Raji (cell line): ENCODE results near the gene GPHN.

Experiments used
- POLR2A ChIP-seq: IDR thresholded peaks from 2 replicates; pipeline ENCODE4 v1.6.1; 2011; ENCODE audit warnings: low read depth, low read length, control low read depth; ENCODE audit not compliant: insufficient read depth

The GPHN gene

GRCh38 chr14:66813636-66814035 lies 305.7 kb downstream of the GPHN start:
- TF ChIP-seq POLR2A, result no peak

DNA sequence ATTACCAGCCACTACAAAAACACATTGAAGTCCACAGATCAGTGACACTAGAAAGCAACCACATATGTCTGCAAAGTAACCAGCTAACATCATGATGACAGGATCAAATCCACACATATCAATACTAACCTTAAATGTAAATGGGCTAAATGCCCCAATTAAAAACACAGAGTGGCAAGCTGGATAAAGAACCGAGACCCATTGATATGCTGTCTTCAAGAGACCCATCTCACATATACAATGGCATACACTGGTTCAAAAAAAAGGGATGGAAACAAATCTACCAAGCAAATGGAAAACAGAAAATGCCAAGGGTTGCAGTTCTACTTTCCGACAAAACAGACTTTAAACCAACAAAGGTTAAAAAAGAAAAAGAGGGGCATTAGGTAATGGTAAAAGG lies 307.7 kb downstream of the GPHN start:
- no peak for TF ChIP-seq POLR2A

- no peak for TF ChIP-seq POLR2A
Observed at GRCh38 chr14:66824251-66824650, 316.3 kb downstream of the GPHN start.

DNA sequence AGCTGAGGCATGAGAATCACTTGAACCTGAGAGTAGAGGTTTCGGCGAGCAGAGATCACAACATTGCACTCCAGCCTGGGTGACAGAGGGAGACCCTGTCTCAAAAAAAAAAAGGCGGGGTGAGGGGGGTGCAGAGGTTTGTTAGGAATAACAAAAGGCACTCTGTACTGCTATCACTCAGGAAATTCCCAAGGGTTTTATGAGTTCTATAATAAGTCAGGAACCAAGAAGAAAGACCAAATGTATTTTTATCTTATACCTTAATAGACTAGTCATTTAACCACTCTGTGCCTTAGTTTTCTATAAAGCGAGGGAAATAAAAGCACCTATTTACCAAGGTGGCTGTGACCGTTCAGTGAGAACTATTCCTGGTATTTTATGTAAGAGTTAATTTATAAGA lies 319.2 kb downstream of the GPHN start:
- no peak for TF ChIP-seq POLR2A

DNA sequence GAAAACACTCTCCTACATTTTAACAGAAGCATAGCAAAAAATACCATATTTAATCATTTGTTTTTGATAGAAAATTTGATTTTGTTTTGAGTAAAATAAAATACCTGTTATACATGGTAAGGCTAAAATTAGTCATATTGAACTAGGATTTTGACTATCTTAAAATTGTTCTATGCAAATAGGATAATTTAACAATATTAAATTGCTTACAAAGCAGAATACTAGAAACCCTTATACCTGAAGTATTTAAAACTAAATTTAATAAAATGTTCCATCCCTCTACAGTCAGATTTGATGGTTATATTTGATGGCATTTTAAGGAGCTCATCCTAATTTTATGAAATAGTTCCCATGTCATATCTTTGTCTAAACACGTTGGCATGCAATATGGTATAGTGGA lies 323.2 kb downstream of the GPHN start:
- no peak for TF ChIP-seq POLR2A

- TF ChIP-seq POLR2A, result no peak
Observed at GRCh38 chr14:66833816-66834215, 325.9 kb downstream of the GPHN start.

- no peak for TF ChIP-seq POLR2A
Observed at GRCh38 chr14:66842911-66843512, 335.1 kb downstream of the GPHN start.

DNA sequence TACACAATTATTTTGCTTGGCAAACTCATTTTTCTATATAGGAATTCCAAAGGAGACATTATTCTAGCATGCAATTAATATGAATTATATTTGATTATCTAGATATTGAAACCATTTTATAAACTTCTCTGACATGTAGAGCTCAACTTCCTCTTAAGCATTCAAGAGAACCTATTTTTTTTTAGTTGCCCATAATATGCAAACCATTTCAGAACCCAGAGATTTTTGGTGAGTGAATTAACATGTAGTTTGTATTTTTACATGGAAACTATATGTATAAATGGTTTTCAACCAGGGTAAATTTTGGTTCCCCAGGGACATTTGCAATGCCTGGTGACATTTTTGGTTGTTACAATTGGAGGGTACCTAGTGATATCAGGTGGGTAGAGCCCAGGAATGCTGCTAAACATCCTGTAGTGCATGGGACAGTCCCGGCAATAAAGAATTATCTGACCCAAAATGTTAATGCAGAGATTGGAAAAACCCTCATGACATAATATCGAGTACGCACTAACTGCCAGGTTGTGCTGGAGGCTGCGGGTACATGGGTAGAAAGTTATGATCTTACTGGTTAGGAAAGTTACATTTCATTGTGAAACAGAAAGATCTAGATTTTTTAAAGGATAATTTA lies 342.4 kb downstream of the GPHN start:
- TF ChIP-seq POLR2A, result no peak

DNA sequence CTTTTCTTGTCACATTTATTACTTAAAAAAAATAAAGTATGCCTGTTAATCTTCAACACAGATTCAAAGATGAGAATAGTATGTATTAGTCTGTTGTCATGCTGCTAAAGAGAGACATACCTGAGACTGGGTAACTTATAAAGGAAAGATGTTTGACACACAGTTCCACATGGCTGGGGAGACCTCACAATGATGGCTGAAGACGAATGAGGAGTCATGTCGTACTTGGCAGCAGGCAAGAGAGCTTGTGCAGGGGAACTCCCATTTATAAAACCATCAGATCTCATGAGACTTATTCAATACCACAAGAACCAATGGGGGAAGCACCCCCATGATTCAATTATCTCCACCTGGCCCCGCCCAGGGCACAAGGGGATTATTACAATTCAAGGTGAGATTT lies 345.4 kb downstream of the GPHN start:
- no peak for TF ChIP-seq POLR2A

DNA sequence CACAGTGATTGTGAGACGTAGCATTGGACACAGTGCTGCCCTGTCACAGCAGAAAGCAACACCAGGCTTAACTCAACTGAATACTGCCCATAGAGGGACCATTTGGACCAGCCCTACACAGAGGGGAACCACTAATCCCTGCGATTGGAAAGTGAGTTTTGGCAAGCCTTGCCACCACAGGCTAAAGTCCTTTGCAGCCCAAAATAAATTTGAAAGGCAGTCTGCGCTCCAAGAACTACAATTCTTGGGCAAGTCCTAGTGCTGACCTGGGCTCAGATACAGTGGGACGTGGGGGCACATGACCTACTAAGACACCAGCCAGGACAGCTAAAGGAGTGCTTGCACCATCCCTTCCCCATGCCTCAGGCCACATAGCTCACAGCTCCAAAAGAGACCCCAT lies 349.9 kb downstream of the GPHN start:
- TF ChIP-seq POLR2A, result no peak

GRCh38 chr14:66859063-66859671 lies 351.2 kb downstream of the GPHN start:
- TF ChIP-seq POLR2A, result no peak

DNA sequence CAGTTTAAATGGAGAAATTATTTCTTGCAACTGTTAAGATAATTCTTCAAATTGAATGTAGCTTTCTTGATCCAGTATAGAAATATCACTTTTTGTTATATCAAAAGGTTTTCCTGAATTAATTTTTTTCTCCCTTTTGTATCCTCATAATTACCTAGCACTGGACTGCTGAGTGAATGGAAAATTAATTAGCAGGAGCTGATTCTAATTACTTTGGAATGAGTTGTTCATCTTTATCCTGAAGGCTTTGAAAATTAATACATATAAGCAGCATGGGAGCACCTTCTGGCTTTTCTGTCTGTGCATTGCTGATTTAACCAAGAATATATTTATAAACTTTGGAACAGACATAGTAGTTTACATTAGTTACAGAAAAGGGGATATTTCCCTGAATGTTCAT lies 373.6 kb downstream of the GPHN start:
- no peak for TF ChIP-seq POLR2A

DNA sequence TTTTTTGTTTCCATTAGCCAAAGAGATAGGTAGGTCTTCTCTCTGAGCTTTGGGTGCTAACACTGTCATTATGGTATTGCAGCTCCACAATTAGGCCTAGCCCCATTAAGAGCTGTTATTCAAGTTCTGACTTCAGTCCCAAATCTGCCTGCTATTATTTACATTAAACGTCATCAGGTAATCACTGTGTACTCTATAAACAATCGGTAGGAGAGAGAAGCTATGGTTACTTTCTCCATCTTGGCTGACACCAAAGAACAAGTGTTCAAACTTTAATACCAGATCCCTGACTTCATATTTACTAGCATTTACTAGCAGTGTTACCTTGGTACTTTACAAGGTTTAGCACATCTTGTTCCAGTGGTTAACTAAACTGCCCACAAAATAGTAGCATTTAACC lies 376.2 kb downstream of the GPHN start:
- no peak for TF ChIP-seq POLR2A

GRCh38 chr14:66900719-66901118 lies 392.8 kb downstream of the GPHN start:
- TF ChIP-seq POLR2A, result no peak

DNA sequence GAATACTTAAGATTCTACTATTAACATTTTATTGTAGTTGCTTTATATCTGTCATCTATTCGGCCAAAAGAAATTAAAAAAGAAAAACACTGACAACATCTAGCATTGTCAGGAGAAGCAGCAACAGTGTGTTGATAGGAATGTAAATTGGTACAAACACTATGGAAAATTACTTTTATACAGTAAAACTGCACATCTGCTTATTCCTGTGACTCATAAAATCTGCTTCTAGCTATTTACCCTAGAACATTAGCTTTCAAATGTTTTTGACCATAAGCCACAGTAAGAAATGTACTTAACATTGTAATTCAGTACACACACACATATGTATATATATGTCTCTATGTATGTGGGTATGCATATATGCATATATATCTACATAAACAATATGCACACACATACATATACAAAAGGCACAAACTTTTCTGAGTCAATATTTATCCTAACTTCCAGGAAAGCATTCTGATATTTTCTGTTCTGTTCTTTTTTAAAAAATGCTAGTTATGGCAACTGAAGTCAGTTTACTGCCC lies 402.4 kb downstream of the GPHN start:
- TF ChIP-seq POLR2A, result no peak

- TF ChIP-seq POLR2A, result no peak
Observed at GRCh38 chr14:66916421-66916820, 408.5 kb downstream of the GPHN start.
